Measurements from ENCODE around the gene FEZF2.

FEZF2 gene

DNA sequence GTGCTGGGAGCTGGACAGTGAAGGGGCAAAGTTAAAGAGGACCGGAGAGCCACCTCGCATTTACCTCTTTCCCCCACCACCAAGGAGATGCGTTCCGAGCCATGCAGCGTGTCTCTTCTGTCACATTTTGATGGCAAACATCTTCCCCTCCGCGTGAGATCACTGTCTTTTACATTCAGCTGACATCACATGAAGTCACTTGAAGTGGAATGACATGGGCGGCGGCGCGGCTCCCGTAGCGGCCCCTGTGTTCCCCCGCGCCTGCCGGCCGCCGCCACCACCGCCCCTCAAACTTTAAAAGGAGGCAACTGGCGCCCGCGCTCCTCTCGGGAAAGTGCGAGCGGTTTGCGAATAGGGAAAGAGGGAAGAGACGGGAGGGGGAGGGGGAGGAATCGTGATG is at the start of gene FEZF2:
FEZF2 (minus strand) TSS at position 336 of the 400 bp plus-strand sequence. CDS start 682 bp downstream, outside the sequence.
- H3K27ac Mint-ChIP-seq, result no peak within 1 kb of the TSS
- DNase-seq (ENCODE audit: low spot score), result no peak
- no peaks in the 10 kb centered on the region for H3K9me3 Mint-ChIP-seq
- H3K27me3 Mint-ChIP-seq (ENCODE audit: low read depth), result peaks cover 87% of the 10 kb centered on the region
- peaks cover 2% of the 10 kb centered on the region for H3K36me3 Mint-ChIP-seq (ENCODE audit: low read depth)
- peaks cover 6% of the 10 kb centered on the region for H3K4me1 Mint-ChIP-seq (ENCODE audit: low read depth)
- H3K4me3 Mint-ChIP-seq, result no peak within 1 kb of the TSS

GRCh38 chr3:62421207-62421606 is 47.9 kb upstream of the FEZF2 start:
- no peaks in the 10 kb centered on the region for H3K27me3 Mint-ChIP-seq (ENCODE audit: low read depth)
- H3K9me3 Mint-ChIP-seq, result no peaks in the 10 kb centered on the region
- no peaks in the 10 kb centered on the region for H3K36me3 Mint-ChIP-seq (ENCODE audit: low read depth)

DNA sequence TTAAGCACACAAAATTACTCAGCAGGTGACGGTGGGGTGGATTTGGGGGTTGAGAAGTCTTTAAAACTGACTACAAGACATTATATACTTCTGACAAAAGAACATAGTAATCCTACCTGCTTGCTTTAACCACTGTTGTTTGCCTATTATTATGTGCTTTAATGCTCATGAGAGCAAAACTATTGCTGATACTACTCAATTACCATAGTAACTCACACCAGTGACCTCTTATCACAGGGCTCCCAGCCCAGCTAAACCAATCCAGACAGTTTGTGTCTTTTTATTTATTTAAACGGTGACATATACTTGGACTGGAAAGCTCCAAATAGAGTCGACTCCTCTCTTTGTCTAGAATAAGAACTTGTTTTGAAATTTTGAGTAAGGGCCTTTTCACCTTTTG is 42.8 kb upstream of the FEZF2 start:
- no peak overlapping the region for H3K4me3 Mint-ChIP-seq
- DNase-seq (ENCODE audit: low spot score), result no peak
- H3K27ac Mint-ChIP-seq, result no peak overlapping the region
- H3K9me3 Mint-ChIP-seq, result no peaks in the 10 kb centered on the region
- H3K4me1 Mint-ChIP-seq (ENCODE audit: low read depth), result no peaks in the 10 kb centered on the region
- no peaks in the 10 kb centered on the region for H3K36me3 Mint-ChIP-seq (ENCODE audit: low read depth)
- H3K27me3 Mint-ChIP-seq (ENCODE audit: low read depth), result no peaks in the 10 kb centered on the region

More at GRCh38 chr3:62421207-62421606, 47.9 kb upstream of the FEZF2 start:
- Mint-ChIP-seq H3K27ac (no peak overlapping the region), H3K4me1 (ENCODE audit: low read depth) (no peaks in the 10 kb centered on the region), H3K4me3 (no peak overlapping the region)
- DNase-seq (ENCODE audit: low spot score), result no peak

DNA sequence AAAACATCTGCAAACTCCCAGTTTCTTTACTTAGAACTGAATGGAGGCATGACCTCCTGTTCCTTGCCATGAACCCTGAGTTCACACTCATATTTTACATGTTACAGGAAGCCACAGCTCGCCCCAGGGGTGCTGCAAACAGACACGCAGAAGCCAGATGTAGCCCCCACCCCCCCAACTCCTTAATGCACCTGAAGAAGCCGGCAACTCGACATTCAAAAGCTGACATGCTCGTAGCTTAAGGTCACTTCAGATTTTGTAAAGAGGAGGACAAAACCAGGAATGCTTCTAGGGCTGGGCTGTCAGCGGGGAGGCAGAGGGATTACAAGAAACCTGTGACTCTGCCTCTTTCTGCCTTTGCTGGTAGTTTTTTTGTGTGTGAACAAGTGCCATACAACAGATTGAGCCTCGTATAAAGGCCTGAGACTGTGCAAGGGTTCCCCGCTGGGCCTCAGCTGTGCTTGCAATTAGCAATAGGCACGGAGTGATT is 42.0 kb upstream of the FEZF2 start:
- Mint-ChIP-seq H3K4me3 (no peak overlapping the region), H3K27me3 (ENCODE audit: low read depth) (no peaks in the 10 kb centered on the region), H3K36me3 (ENCODE audit: low read depth) (no peaks in the 10 kb centered on the region), H3K9me3 (no peaks in the 10 kb centered on the region), H3K27ac (no peak overlapping the region), H3K4me1 (ENCODE audit: low read depth) (no peaks in the 10 kb centered on the region)
- DNase-seq (ENCODE audit: low spot score), result no peak

DNA sequence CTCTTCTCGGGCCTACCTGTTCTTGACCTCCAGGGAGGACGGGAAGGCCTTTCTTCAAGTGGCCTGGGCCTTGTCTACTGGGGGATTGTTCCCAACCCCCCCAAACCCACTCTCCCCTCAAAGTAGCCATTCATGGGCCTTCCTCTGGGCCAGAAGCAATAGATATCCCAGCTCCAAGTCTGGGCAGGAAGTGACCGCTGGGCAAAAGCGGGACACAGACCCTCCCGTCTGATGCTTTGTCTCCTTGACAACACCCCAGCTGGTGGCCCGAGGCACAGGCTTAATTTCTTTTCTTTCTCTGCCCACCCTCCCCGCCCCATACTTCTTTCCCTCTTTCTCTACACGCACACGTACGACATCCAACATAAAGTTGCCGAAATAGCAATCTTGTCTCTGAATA is 41.4 kb upstream of the FEZF2 start:
- Mint-ChIP-seq H3K4me1 (ENCODE audit: low read depth) (no peaks in the 10 kb centered on the region), H3K27ac (no peak overlapping the region), H3K4me3 (no peak overlapping the region), H3K27me3 (ENCODE audit: low read depth) (no peaks in the 10 kb centered on the region), H3K9me3 (no peaks in the 10 kb centered on the region), H3K36me3 (ENCODE audit: low read depth) (no peaks in the 10 kb centered on the region)
- no peak for DNase-seq (ENCODE audit: low spot score)

GRCh38 chr3:62413687-62414086 is 40.3 kb upstream of the FEZF2 start:
- no peaks in the 10 kb centered on the region for H3K9me3 Mint-ChIP-seq
- H3K4me3 Mint-ChIP-seq, result no peak overlapping the region
- H3K27me3 Mint-ChIP-seq (ENCODE audit: low read depth), result no peaks in the 10 kb centered on the region
- no peaks in the 10 kb centered on the region for H3K4me1 Mint-ChIP-seq (ENCODE audit: low read depth)
- H3K27ac Mint-ChIP-seq, result no peak overlapping the region
- DNase-seq (ENCODE audit: low spot score), result no peak
- no peaks in the 10 kb centered on the region for H3K36me3 Mint-ChIP-seq (ENCODE audit: low read depth)

DNA sequence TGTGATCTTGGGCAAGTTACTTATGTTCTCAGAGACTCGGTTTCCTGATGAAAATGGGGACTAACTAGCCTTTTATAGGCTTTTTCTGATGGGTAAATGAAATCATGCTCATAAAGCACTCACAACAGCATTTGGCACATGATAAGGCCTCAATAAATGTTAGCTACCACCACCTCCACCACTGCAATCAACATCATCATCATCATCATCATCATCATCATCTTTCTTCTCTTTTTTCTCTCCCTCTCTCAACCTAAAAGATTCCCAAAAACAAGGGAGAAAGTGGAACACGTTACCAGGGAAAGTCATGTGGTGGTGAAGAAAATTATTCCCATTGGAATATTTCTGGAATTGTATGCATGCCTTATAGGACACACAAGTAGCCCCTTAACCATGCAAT is 33.6 kb upstream of the FEZF2 start:
- Mint-ChIP-seq H3K4me1 (ENCODE audit: low read depth) (no peaks in the 10 kb centered on the region), H3K4me3 (no peak overlapping the region), H3K36me3 (ENCODE audit: low read depth) (no peaks in the 10 kb centered on the region), H3K9me3 (no peaks in the 10 kb centered on the region), H3K27me3 (ENCODE audit: low read depth) (no peaks in the 10 kb centered on the region), H3K27ac (no peak overlapping the region)
- no peak for DNase-seq (ENCODE audit: low spot score)

GRCh38 chr3:62405566-62405965 is 32.2 kb upstream of the FEZF2 start:
- no peak overlapping the region for H3K4me3 Mint-ChIP-seq
- H3K27me3 Mint-ChIP-seq (ENCODE audit: low read depth), result no peaks in the 10 kb centered on the region
- H3K27ac Mint-ChIP-seq, result no peak overlapping the region
- H3K9me3 Mint-ChIP-seq, result no peaks in the 10 kb centered on the region
- no peak for DNase-seq (ENCODE audit: low spot score)
- no peaks in the 10 kb centered on the region for H3K36me3 Mint-ChIP-seq (ENCODE audit: low read depth)
- H3K4me1 Mint-ChIP-seq (ENCODE audit: low read depth), result no peaks in the 10 kb centered on the region

DNA sequence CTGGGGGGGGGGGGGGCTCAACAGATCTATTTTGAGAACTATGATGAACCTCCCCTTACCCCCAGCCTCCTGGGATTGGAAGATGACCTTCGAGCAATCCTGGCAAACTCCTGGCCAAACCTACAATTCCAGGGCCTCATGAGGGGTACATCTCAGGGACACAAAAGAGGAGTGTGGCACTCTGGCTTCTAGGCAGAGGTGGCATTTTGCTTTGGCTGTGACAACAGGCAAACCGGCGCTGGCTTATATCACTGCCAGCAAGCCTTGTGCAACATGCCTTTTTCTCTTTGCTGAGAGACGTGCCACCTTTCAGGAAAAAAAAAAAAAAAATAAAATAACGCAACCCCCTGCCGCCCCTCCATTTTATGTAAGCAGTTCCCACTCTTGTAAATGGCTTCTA is 31.8 kb upstream of the FEZF2 start:
- H3K27ac Mint-ChIP-seq, result no peak overlapping the region
- no peak for DNase-seq (ENCODE audit: low spot score)
- no peaks in the 10 kb centered on the region for H3K27me3 Mint-ChIP-seq (ENCODE audit: low read depth)
- H3K36me3 Mint-ChIP-seq (ENCODE audit: low read depth), result no peaks in the 10 kb centered on the region
- no peaks in the 10 kb centered on the region for H3K9me3 Mint-ChIP-seq
- no peak overlapping the region for H3K4me3 Mint-ChIP-seq
- H3K4me1 Mint-ChIP-seq (ENCODE audit: low read depth), result no peaks in the 10 kb centered on the region

DNA sequence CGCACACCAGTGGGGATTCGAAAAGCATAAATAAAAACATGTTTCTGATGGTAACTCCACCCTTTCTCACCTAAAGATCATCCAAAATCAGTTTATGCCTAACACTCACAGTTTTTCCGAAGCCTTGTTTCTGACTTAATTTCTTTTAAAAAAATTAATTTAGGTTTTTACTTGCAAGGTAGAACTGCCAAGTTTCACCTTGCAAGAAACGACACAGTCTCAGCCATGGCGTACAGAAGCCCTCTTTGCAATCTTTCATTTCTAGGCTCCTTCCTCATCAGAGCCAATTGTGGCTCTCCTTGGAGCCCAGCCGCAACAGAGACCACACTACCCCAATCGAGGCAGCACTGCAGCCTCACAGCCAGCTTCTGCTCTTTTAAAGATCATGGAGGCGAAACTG is 31.0 kb upstream of the FEZF2 start:
- Mint-ChIP-seq H3K36me3 (ENCODE audit: low read depth) (no peaks in the 10 kb centered on the region), H3K4me3 (no peak overlapping the region), H3K4me1 (ENCODE audit: low read depth) (no peaks in the 10 kb centered on the region), H3K27me3 (ENCODE audit: low read depth) (no peaks in the 10 kb centered on the region), H3K9me3 (no peaks in the 10 kb centered on the region), H3K27ac (no peak overlapping the region)
- no peak for DNase-seq (ENCODE audit: low spot score)

- DNase-seq (ENCODE audit: low spot score), result no peak
- H3K36me3 Mint-ChIP-seq (ENCODE audit: low read depth), result no peaks in the 10 kb centered on the region
- H3K9me3 Mint-ChIP-seq, result no peaks in the 10 kb centered on the region
- no peak overlapping the region for H3K27ac Mint-ChIP-seq
- H3K4me1 Mint-ChIP-seq (ENCODE audit: low read depth), result no peaks in the 10 kb centered on the region
- H3K4me3 Mint-ChIP-seq, result no peak overlapping the region
- no peaks in the 10 kb centered on the region for H3K27me3 Mint-ChIP-seq (ENCODE audit: low read depth)
Measured at GRCh38 chr3:62403765-62404164, 30.4 kb upstream of the FEZF2 start.

- Mint-ChIP-seq H3K4me1 (ENCODE audit: low read depth) (no peaks in the 10 kb centered on the region), H3K36me3 (ENCODE audit: low read depth) (no peaks in the 10 kb centered on the region), H3K4me3 (no peak overlapping the region), H3K27ac (no peak overlapping the region), H3K9me3 (no peaks in the 10 kb centered on the region), H3K27me3 (ENCODE audit: low read depth) (peaks cover 2% of the 10 kb centered on the region)
- no peak for DNase-seq (ENCODE audit: low spot score)
Measured at GRCh38 chr3:62392626-62393292, 19.4 kb upstream of the FEZF2 start.

DNA sequence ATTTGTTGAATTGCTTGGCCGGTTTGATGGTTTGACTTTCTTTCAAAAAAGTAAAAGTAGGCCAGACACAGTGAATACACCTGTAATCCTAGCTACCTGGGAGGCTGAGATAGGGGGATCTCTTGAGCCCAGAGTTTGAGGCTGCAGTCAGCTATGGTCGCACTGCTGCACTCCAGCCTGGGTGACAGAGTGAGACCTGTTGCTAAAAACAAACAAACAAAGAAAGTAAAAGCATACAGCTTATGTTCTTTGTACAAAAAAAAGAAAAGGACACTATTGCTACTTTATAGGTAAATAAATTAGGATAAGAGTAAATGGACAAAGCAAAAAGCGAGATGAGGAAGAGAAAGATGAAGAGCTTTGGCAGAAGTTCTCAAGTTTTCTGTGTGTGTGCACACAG is 13.9 kb upstream of the FEZF2 start:
- H3K36me3 Mint-ChIP-seq (ENCODE audit: low read depth), result no peaks in the 10 kb centered on the region
- no peaks in the 10 kb centered on the region for H3K4me1 Mint-ChIP-seq (ENCODE audit: low read depth)
- no peak overlapping the region for H3K4me3 Mint-ChIP-seq
- H3K27ac Mint-ChIP-seq, result no peak overlapping the region
- H3K9me3 Mint-ChIP-seq, result no peaks in the 10 kb centered on the region
- H3K27me3 Mint-ChIP-seq (ENCODE audit: low read depth), result peaks cover 3% of the 10 kb centered on the region
- DNase-seq (ENCODE audit: low spot score), result no peak

DNA sequence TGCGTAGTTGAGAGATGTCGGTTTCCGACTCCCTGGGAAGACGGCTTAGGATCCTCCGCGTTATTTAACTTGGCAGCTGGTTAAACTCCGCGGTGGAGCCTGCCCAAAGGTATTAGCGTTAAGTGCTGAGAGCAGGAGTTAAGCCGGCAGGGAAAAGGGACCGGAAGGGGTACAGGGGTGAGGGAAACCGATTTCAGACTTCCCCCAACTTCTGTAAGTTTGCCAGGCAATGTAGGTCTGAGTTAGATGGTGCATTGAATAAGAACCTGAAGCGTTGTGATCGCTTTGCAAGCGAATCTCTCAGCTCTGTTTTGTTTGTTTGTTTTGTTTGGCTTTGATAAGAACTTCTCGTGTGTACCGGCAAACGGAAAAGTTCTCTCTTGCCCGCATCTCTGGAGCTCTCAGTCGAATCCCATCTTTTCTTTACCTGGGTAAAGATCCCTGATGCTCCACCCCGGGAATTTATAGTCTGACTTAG is 6.0 kb upstream of the FEZF2 start:
- Mint-ChIP-seq H3K27me3 (ENCODE audit: low read depth) (peaks cover 66% of the 10 kb centered on the region), H3K4me1 (ENCODE audit: low read depth) (no peaks in the 10 kb centered on the region), H3K9me3 (no peaks in the 10 kb centered on the region), H3K36me3 (ENCODE audit: low read depth) (no peaks in the 10 kb centered on the region), H3K27ac (no peak overlapping the region), H3K4me3 (no peak overlapping the region)
- DNase-seq (ENCODE audit: low spot score), result no peak

GRCh38 chr3:62378921-62379320 is 5.6 kb upstream of the FEZF2 start:
- H3K4me1 Mint-ChIP-seq (ENCODE audit: low read depth), result peaks cover 2% of the 10 kb centered on the region
- peaks cover 71% of the 10 kb centered on the region for H3K27me3 Mint-ChIP-seq (ENCODE audit: low read depth)
- no peak overlapping the region for H3K27ac Mint-ChIP-seq
- H3K36me3 Mint-ChIP-seq (ENCODE audit: low read depth), result no peaks in the 10 kb centered on the region
- no peaks in the 10 kb centered on the region for H3K9me3 Mint-ChIP-seq
- no peak overlapping the region for H3K4me3 Mint-ChIP-seq
- DNase-seq (ENCODE audit: low spot score), result no peak
